SK-N-SH treated with all-trans-retinoic acid at 6 μM for 48 hours (cell line): ENCODE data around the gene NDFIP1.

Source experiments
- ATAC-seq: fragments of 200-7000 bp; cut with Tn5 transposase; 3 replicates; pipeline ENCODE4 v1.9.1; 2020; ENCODE audit warnings: mild to moderate bottlenecking, moderate library complexity
- ARNTL ChIP-seq: fragments of 450-650 bp; formaldehyde crosslinking; IDR thresholded peaks from 2 replicates; pipeline ENCODE4 v1.5.0; 2020; ENCODE audit warnings: low read depth, mild to moderate bottlenecking, moderate library complexity, borderline replicate concordance
- BACH2 ChIP-seq: fragments of 250-450 bp; sonication (Bioruptor Pico); IDR thresholded peaks from 2 replicates; pipeline ENCODE4 v1.9.0; 2021; ENCODE audit warnings: mild to moderate bottlenecking, borderline replicate concordance
- CREB5 ChIP-seq: fragments of 250-450 bp; sonication (Bioruptor Pico); IDR thresholded peaks from 2 replicates; pipeline ENCODE4 v1.5.1; 2020; ENCODE audit warnings: low read depth, mild to moderate bottlenecking, moderate library complexity
- CSDC2 ChIP-seq: fragments of 250-450 bp; sonication (Bioruptor Pico); IDR thresholded peaks from 2 replicates; pipeline ENCODE4 v1.5.0; 2020; ENCODE audit warnings: mild to moderate bottlenecking, moderate library complexity
- ISL1 ChIP-seq: fragments of 250-450 bp; sonication (Bioruptor Pico); IDR thresholded peaks from 2 replicates; pipeline ENCODE4 v2.1.2; 2022; ENCODE audit warnings: mild to moderate bottlenecking, moderate library complexity
- OSR1 ChIP-seq: fragments of 250-450 bp; sonication (Bioruptor Pico); IDR thresholded peaks from 2 replicates; pipeline ENCODE4 v1.8.0; 2022; ENCODE audit warnings: moderate library complexity, mild to moderate bottlenecking, inconsistent platforms
- RARB ChIP-seq: fragments of 250-450 bp; sonication (Bioruptor Pico); IDR thresholded peaks from 2 replicates; pipeline ENCODE4 v1.8.0; 2021; ENCODE audit warnings: mild to moderate bottlenecking, moderate library complexity
- SNAI2 ChIP-seq: fragments of 250-450 bp; sonication (Bioruptor Pico); IDR thresholded peaks from 2 replicates; pipeline ENCODE4 v1.5.0; 2020; ENCODE audit warnings: mild to moderate bottlenecking, moderate library complexity
- TCF4 ChIP-seq: fragments of 250-450 bp; sonication (Bioruptor Pico); IDR thresholded peaks from 2 replicates; pipeline ENCODE4 v1.8.0; 2021; ENCODE audit warnings: mild to moderate bottlenecking, moderate library complexity, borderline replicate concordance
- TOX ChIP-seq: fragments of 250-450 bp; sonication (Bioruptor Pico); IDR thresholded peaks from 2 replicates; pipeline ENCODE4 v1.8.0; 2021; ENCODE audit warnings: mild to moderate bottlenecking, moderate library complexity, borderline replicate concordance
- TSHZ2 ChIP-seq: fragments of 250-450 bp; sonication (Bioruptor Pico); IDR thresholded peaks from 2 replicates; pipeline ENCODE4 v1.5.0; 2020; ENCODE audit warnings: mild to moderate bottlenecking, moderate library complexity
- ZC3H10 ChIP-seq: fragments of 250-450 bp; sonication (Bioruptor Pico); IDR thresholded peaks from 2 replicates; pipeline ENCODE4 v1.5.1; 2021; ENCODE audit warnings: mild to moderate bottlenecking, moderate library complexity
- ZFP3 ChIP-seq: fragments of 250-450 bp; sonication (Bioruptor Pico); IDR thresholded peaks from 2 replicates; pipeline ENCODE4 v1.5.0; 2020; ENCODE audit warnings: mild to moderate bottlenecking, moderate library complexity
- ZFP30 ChIP-seq: fragments of 450-650 bp; formaldehyde crosslinking; IDR thresholded peaks from 2 replicates; pipeline ENCODE4 v1.5.0; 2022; ENCODE audit warnings: mild to moderate bottlenecking, moderate library complexity
- ZNF565 ChIP-seq: fragments of 450-650 bp; formaldehyde crosslinking; conservative IDR thresholded peaks from 2 replicates; pipeline ENCODE4 v1.5.0; 2020; ENCODE audit warnings: low read depth, mild to moderate bottlenecking, moderate library complexity
- ZNF70 ChIP-seq: fragments of 450-650 bp; formaldehyde crosslinking; IDR thresholded peaks from 2 replicates; pipeline ENCODE4 v1.5.0; 2020; ENCODE audit warnings: mild to moderate bottlenecking, moderate library complexity
- ZNF8 ChIP-seq: fragments of 450-650 bp; formaldehyde crosslinking; IDR thresholded peaks from 2 replicates; pipeline ENCODE4 v1.5.0; 2020; ENCODE audit warnings: mild to moderate bottlenecking, moderate library complexity
- TF ChIP-seq, protein P1 (sequence below): fragments of 250-450 bp; sonication (Bioruptor Pico); IDR thresholded peaks from 2 replicates; pipeline ENCODE4 v1.8.0; 2021; ENCODE audit warnings: low read depth, mild to moderate bottlenecking, moderate library complexity, borderline replicate concordance
- TF ChIP-seq, protein P2 (sequence below): fragments of 250-450 bp; sonication (Bioruptor Pico); IDR thresholded peaks from 2 replicates; pipeline ENCODE4 v1.5.1; 2021; ENCODE audit warnings: mild to moderate bottlenecking, moderate library complexity
- TF ChIP-seq, protein P3 (sequence below): fragments of 250-450 bp; sonication (Bioruptor Pico); IDR thresholded peaks from 2 replicates; pipeline ENCODE4 v1.8.0; 2020; ENCODE audit warnings: mild to moderate bottlenecking, moderate library complexity, borderline replicate concordance

The NDFIP1 gene

GRCh38 chr5:142179776-142180387 lies 71.3 kb downstream of the NDFIP1 start:
- peak; percentile 12; the same call in 1 of the 3 replicates for ATAC-seq
- TF ChIP-seq TCF4 (CRISPR knock-in tag) (peak; percentile 67; the same call in 1 of the 2 replicates), TSHZ2 (CRISPR knock-in tag) (peak; percentile 77; the same call in 1 of the 2 replicates), BACH2 (CRISPR knock-in tag) (no peak)

GRCh38 chr5:142181096-142181495 lies 72.5 kb downstream of the NDFIP1 start:
- TF ChIP-seq ZNF70 (no peak), ZNF565 (CRISPR knock-in tag) (no peak)

GRCh38 chr5:142181547-142182163 lies 73.1 kb downstream of the NDFIP1 start:
- TF ChIP-seq ZC3H10 (CRISPR knock-in tag) (no peak), RARB (CRISPR knock-in tag) (no peak), ZNF70 (no peak), CSDC2 (no peak), CREB5 (no peak), ZNF8 (no peak), TOX (CRISPR knock-in tag) (no peak), ISL1 (CRISPR knock-in tag) (no peak), ARNTL (no peak)
- TF ChIP-seq, protein P1, sequence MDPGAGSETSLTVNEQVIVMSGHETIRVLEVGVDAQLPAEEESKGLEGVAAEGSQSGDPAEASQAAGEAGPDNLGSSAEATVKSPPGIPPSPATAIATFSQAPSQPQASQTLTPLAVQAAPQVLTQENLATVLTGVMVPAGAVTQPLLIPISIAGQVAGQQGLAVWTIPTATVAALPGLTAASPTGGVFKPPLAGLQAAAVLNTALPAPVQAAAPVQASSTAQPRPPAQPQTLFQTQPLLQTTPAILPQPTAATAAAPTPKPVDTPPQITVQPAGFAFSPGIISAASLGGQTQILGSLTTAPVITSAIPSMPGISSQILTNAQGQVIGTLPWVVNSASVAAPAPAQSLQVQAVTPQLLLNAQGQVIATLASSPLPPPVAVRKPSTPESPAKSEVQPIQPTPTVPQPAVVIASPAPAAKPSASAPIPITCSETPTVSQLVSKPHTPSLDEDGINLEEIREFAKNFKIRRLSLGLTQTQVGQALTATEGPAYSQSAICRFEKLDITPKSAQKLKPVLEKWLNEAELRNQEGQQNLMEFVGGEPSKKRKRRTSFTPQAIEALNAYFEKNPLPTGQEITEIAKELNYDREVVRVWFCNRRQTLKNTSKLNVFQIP (CRISPR knock-in tag), result no peak
- ATAC-seq, result no peak; the same call in 2 of the 3 replicates

More at GRCh38 chr5:142181096-142181495, 72.5 kb downstream of the NDFIP1 start:
- no peak for ATAC-seq

DNA sequence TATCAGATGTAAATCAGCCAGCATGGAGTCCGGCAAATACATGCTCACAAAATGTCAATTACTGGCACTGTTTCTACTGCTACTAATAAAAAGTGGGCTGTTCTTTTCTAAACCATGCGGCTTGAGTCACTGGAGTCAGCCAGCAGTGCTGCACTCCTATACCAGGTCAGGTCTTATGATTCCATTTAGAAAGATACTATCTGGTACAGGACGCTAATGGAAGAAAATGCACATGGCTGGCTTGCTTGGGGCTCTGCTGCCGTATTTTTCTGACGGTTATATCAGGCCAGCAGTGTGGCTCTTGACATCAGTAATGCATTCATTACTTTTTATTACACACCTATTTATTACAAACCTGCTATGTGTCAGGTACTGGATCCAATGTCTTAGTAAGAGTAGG lies 74.3 kb downstream of the NDFIP1 start:
- peak; percentile 79 for ATAC-seq
- TF ChIP-seq ZNF70 (no peak), SNAI2 (CRISPR knock-in tag) (peak; percentile 56; the same call in 1 of the 2 replicates), ISL1 (CRISPR knock-in tag) (peak; percentile 85), CREB5 (peak; percentile 66; the same call in 1 of the 2 replicates), ZNF8 (no peak), ZC3H10 (CRISPR knock-in tag) (no peak), ZFP3 (CRISPR knock-in tag) (peak; percentile 88), ZFP30 (no peak), OSR1 (CRISPR knock-in tag) (no peak), ZNF565 (CRISPR knock-in tag) (no peak), CSDC2 (peak; percentile 31; the same call in 1 of the 2 replicates), TCF4 (CRISPR knock-in tag) (peak; percentile 97), RARB (CRISPR knock-in tag) (no peak), ARNTL (no peak), BACH2 (CRISPR knock-in tag) (no peak)
- TF ChIP-seq, protein P2, sequence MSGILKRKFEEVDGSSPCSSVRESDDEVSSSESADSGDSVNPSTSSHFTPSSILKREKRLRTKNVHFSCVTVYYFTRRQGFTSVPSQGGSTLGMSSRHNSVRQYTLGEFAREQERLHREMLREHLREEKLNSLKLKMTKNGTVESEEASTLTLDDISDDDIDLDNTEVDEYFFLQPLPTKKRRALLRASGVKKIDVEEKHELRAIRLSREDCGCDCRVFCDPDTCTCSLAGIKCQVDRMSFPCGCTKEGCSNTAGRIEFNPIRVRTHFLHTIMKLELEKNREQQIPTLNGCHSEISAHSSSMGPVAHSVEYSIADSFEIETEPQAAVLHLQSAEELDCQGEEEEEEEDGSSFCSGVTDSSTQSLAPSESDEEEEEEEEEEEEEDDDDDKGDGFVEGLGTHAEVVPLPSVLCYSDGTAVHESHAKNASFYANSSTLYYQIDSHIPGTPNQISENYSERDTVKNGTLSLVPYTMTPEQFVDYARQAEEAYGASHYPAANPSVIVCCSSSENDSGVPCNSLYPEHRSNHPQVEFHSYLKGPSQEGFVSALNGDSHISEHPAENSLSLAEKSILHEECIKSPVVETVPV, result peak; percentile 78; the same call in 1 of the 2 replicates
- TF ChIP-seq, protein P3, sequence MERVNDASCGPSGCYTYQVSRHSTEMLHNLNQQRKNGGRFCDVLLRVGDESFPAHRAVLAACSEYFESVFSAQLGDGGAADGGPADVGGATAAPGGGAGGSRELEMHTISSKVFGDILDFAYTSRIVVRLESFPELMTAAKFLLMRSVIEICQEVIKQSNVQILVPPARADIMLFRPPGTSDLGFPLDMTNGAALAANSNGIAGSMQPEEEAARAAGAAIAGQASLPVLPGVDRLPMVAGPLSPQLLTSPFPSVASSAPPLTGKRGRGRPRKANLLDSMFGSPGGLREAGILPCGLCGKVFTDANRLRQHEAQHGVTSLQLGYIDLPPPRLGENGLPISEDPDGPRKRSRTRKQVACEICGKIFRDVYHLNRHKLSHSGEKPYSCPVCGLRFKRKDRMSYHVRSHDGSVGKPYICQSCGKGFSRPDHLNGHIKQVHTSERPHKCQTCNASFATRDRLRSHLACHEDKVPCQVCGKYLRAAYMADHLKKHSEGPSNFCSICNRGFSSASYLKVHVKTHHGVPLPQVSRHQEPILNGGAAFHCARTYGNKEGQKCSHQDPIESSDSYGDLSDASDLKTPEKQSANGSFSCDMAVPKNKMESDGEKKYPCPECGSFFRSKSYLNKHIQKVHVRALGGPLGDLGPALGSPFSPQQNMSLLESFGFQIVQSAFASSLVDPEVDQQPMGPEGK (CRISPR knock-in tag), result no peak
- TF ChIP-seq, protein P1 (CRISPR knock-in tag), result no peak
